Measurements from ENCODE around the gene PVRIG. TPM values are rescaled to one million over a fixed set of nuclear protein-coding genes. Genes with fewer than 3 reads are reported as not detected.

PVRIG gene
- total and polyA plus RNA-seq, 2 of the 4 experiments (the other 2 are of a cell fraction), result not detected

- Histone ChIP-seq H3K4me1 (ENCODE audit: control insufficient read depth, insufficient read depth, low read length) (no peaks in the 10 kb centered on the region), H3K79me1 (ENCODE audit: low read depth in 1 of 2, low read length in 2 of 2) (no peaks in the 10 kb centered on the region), H3K4ac (ENCODE audit: low read depth, low read length) (no peak overlapping the region), H3K4me2 (ENCODE audit: low read depth, low read length) (no peak overlapping the region), H4K5ac (ENCODE audit: low read depth, low read length) (no peak overlapping the region), H3K14ac (replicated peaks; ENCODE audit: low read depth, low read length) (no peak overlapping the region), H4K8ac (ENCODE audit: low read depth in 2 of 2, low read length in 2 of 2) (no peak overlapping the region), H3K27ac (ENCODE audit: insufficient read depth, low read length) (no peak overlapping the region), H2BK15ac (ENCODE audit: low read depth, low read length) (no peak overlapping the region), H3K9me3 (ENCODE audit: control insufficient read depth, insufficient read depth, low read length) (no peaks in the 10 kb centered on the region), H4K20me1 (ENCODE audit: insufficient read depth, low read length) (no peaks in the 10 kb centered on the region), H3K9me1 (ENCODE audit: insufficient read depth, low read length) (no peaks in the 10 kb centered on the region), H3K27me3 (ENCODE audit: control insufficient read depth, insufficient read depth, low read length) (no peaks in the 10 kb centered on the region; the same call in 1 of the 2 replicates), H2AFZ (replicated peaks; ENCODE audit: low read length, poor library complexity) (no peak overlapping the region), H3K18ac (ENCODE audit: low read depth, low read length) (no peak overlapping the region), H2AK5ac (ENCODE audit: low read depth, low read length) (no peak overlapping the region), H2BK5ac (ENCODE audit: low read depth, low read length, poor library complexity, severe bottlenecking) (no peak overlapping the region), H3K4me3 (ENCODE audit: insufficient read depth, low read depth, low read length) (no peak overlapping the region), H3K36me3 (ENCODE audit: control insufficient read depth, insufficient read depth, low read length) (no peaks in the 10 kb centered on the region), H2BK120ac (ENCODE audit: low read depth, low read length) (no peak overlapping the region), H4K91ac (ENCODE audit: insufficient read depth, low read depth, low read length) (no peak overlapping the region), H3K9ac (ENCODE audit: low read depth, low read length) (no peak overlapping the region), H3K23ac (ENCODE audit: low read depth, low read length) (no peak overlapping the region), H2BK20ac (ENCODE audit: low read depth, low read length) (no peak overlapping the region), H3K56ac (ENCODE audit: extremely low read depth, insufficient read depth, low read length) (no peak overlapping the region), H2AK9ac (replicated peaks; ENCODE audit: low read depth, low read length, poor library complexity) (no peak overlapping the region)
- in situ Hi-C loops (cut with MboI; ENCODE audit: low sequenced_read_pairs) (no loop called here), dilution Hi-C loops (cut with HindIII; ENCODE audit: low sequenced_read_pairs, unreplicated experiment) (no loop called here), intact Hi-C loops (cut with micrococcal nuclease) (loop anchor here (2.0 kb wide), 1 partner anchor 79 kb away; no protein-coding TSS in a partner anchor)
- WGBS, 2 experiments (ENCODE audit: extremely low coverage in 2 of 2, insufficient read length in 1 of 2), result 88% methylated on average over 3 of the region's 7 CpGs; no CpG with 5 or more reads in 1 of the 2 experiments
- ChIA-PET POLR2A (ENCODE audit: unreplicated experiment) (no interaction called here), CTCF (no interaction called here)
- TF ChIP-seq MAFK (IDR thresholded peaks at IDR 0.05; ENCODE audit: low read depth, low read length) (no peak), NFE2L2 (IDR thresholded peaks at IDR 0.05; ENCODE audit: low read depth, low read length) (no peak), CEBPB (IDR thresholded peaks at IDR 0.05; ENCODE audit: low read depth, low read length) (no peak), SMC3 (IDR thresholded peaks at IDR 0.05; ENCODE audit: low read depth, low read length) (no peak), RCOR1 (IDR thresholded peaks at IDR 0.05; ENCODE audit: insufficient replicate concordance, low read length) (no peak), FOS (IDR thresholded peaks at IDR 0.05; ENCODE audit: low read depth, low read length) (no peak), MXI1 (IDR thresholded peaks at IDR 0.05; ENCODE audit: borderline replicate concordance, low read depth, low read length) (no peak), BHLHE40 (IDR thresholded peaks at IDR 0.05; ENCODE audit: low read depth, low read length) (no peak), MAZ (IDR thresholded peaks at IDR 0.05; ENCODE audit: borderline replicate concordance, low read depth, low read length) (no peak), CTCF (conservative IDR thresholded peaks at IDR 0.05; ENCODE audit: low read depth, low read length) (no peak), RAD21 (IDR thresholded peaks at IDR 0.05; ENCODE audit: low read length) (no peak), USF2 (IDR thresholded peaks at IDR 0.05; ENCODE audit: low read depth, low read length) (no peak), POLR2A (IDR thresholded peaks at IDR 0.05; ENCODE audit: low read depth, low read length) (no peak), ELK1 (IDR thresholded peaks at IDR 0.05; ENCODE audit: borderline replicate concordance, low read depth, low read length) (no peak), RFX5 (IDR thresholded peaks at IDR 0.05; ENCODE audit: low read depth, low read length) (no peak), CHD1 (IDR thresholded peaks at IDR 0.05; ENCODE audit: low read depth, low read length) (no peak)
- DNase-seq (no peak), ATAC-seq (ENCODE audit: low read depth) (no peak)
- BruUV-seq (replicated peaks), result TSS peak; percentile 1
These were observed 8.4 kb upstream of the PVRIG start for GRCh38 chr7:100211342-100211780.

All from IMR-90 (cell line).